ENCODE data around the gene ARHGAP42. TPM values are rescaled to one million over a fixed set of nuclear protein-coding genes. Genes with fewer than 3 reads are reported as not detected.

ARHGAP42 gene
- total RNA-seq, 1 experiment from 2014 or later, result 8.0 TPM

- Histone ChIP-seq H3K4me1 (ENCODE audit: insufficient read depth, low read length, poor library complexity, severe bottlenecking) (no peaks in the 10 kb centered on the region), H3K36me3 (ENCODE audit: insufficient read depth, low read length, poor library complexity, severe bottlenecking) (no peaks in the 10 kb centered on the region), H3K4me3 (ENCODE audit: low read depth, low read length, poor library complexity, severe bottlenecking) (no peak overlapping the region), H3K9me3 (ENCODE audit: low read depth, low read length, poor library complexity, severe bottlenecking) (no peaks in the 10 kb centered on the region), H3K27ac (ENCODE audit: low read depth, low read length, poor library complexity, severe bottlenecking) (no peak overlapping the region), H3K27me3 (replicated peaks; ENCODE audit: insufficient read depth, low read depth, low read length, poor library complexity) (no peaks in the 10 kb centered on the region)
- ChIA-PET POLR2A (ENCODE audit: low non-redundant PET) (no interaction called here), CTCF (interaction anchor here (0.5 to 0.9 kb wide), 2 partner anchors 298 to 344 kb away, joined by 4 to 5 read pairs; no protein-coding TSS in a partner anchor)
- intact Hi-C loops (cut with micrococcal nuclease; ENCODE audit: unreplicated experiment), result loop anchor here (2.0 to 10.0 kb wide), 2 partner anchors 345 to 457 kb away; no protein-coding TSS in a partner anchor
- TF ChIP-seq CTCF (conservative IDR thresholded peaks at IDR 0.05; ENCODE audit: low read depth, low read length) (peak; percentile 58), EZH2 (IDR thresholded peaks at IDR 0.05; ENCODE audit: borderline replicate concordance, low read depth, low read length, poor library complexity, severe bottlenecking) (no peak)
- DNase-seq (ENCODE audit: low spot score), result peak; percentile 34
- no TSS peak for BruUV-seq (replicated peaks)
These were observed 293.1 kb downstream of the ARHGAP42 start for GRCh38 chr11:100980156-100980555.

- ChIA-PET POLR2A (ENCODE audit: low non-redundant PET) (no interaction called here), CTCF (interaction anchor here (0.6 kb wide), 1 partner anchor 456 kb away, joined by 7 read pairs; no protein-coding TSS in a partner anchor)
- Histone ChIP-seq H3K4me1 (ENCODE audit: insufficient read depth, low read length, poor library complexity, severe bottlenecking) (no peaks in the 10 kb centered on the region), H3K36me3 (ENCODE audit: insufficient read depth, low read length, poor library complexity, severe bottlenecking) (no peaks in the 10 kb centered on the region), H3K4me3 (ENCODE audit: low read depth, low read length, poor library complexity, severe bottlenecking) (no peak overlapping the region), H3K9me3 (ENCODE audit: low read depth, low read length, poor library complexity, severe bottlenecking) (no peaks in the 10 kb centered on the region), H3K27me3 (replicated peaks; ENCODE audit: insufficient read depth, low read depth, low read length, poor library complexity) (no peaks in the 10 kb centered on the region), H3K27ac (ENCODE audit: low read depth, low read length, poor library complexity, severe bottlenecking) (no peak overlapping the region)
- TF ChIP-seq CTCF (conservative IDR thresholded peaks at IDR 0.05; ENCODE audit: low read depth, low read length), result no peak
- no peak for TF ChIP-seq EZH2 (IDR thresholded peaks at IDR 0.05; ENCODE audit: borderline replicate concordance, low read depth, low read length, poor library complexity, severe bottlenecking)
- DNase-seq (ENCODE audit: low spot score), result no peak
- intact Hi-C loops (cut with micrococcal nuclease; ENCODE audit: unreplicated experiment), result loop anchor here (2.0 to 10.0 kb wide), 2 partner anchors 343 to 455 kb away; no protein-coding TSS in a partner anchor
- no TSS peak for BruUV-seq (replicated peaks)
These were observed 294.2 kb downstream of the ARHGAP42 start for GRCh38 chr11:100981196-100981824.

GRCh38 chr11:100984668-100985067, 297.6 kb downstream of the ARHGAP42 start:
- TF ChIP-seq EZH2 (IDR thresholded peaks at IDR 0.05; ENCODE audit: borderline replicate concordance, low read depth, low read length, poor library complexity, severe bottlenecking) (no peak), CTCF (conservative IDR thresholded peaks at IDR 0.05; ENCODE audit: low read depth, low read length) (no peak)
- Histone ChIP-seq H3K36me3 (ENCODE audit: insufficient read depth, low read length, poor library complexity, severe bottlenecking) (no peaks in the 10 kb centered on the region), H3K27me3 (replicated peaks; ENCODE audit: insufficient read depth, low read depth, low read length, poor library complexity) (no peaks in the 10 kb centered on the region), H3K4me1 (ENCODE audit: insufficient read depth, low read length, poor library complexity, severe bottlenecking) (no peaks in the 10 kb centered on the region), H3K4me3 (ENCODE audit: low read depth, low read length, poor library complexity, severe bottlenecking) (no peak overlapping the region), H3K9me3 (ENCODE audit: low read depth, low read length, poor library complexity, severe bottlenecking) (no peaks in the 10 kb centered on the region), H3K27ac (ENCODE audit: low read depth, low read length, poor library complexity, severe bottlenecking) (no peak overlapping the region)
- intact Hi-C loops (cut with micrococcal nuclease; ENCODE audit: unreplicated experiment), result loop anchor here (10.0 kb wide), 1 partner anchor 340 kb away; no protein-coding TSS in a partner anchor
- no peak for DNase-seq (ENCODE audit: low spot score)
- no TSS peak for BruUV-seq (replicated peaks)
- ChIA-PET CTCF (no interaction called here), POLR2A (ENCODE audit: low non-redundant PET) (no interaction called here)

Measured in A673 (cell line).